PFSK-1 (cell line): Measurements from ENCODE around the gene GUCY1A1.

Experiments
- FOXP2 ChIP-seq: optimal IDR thresholded peaks from 2 replicates; pipeline ENCODE3; 2011; ENCODE audit warnings: borderline replicate concordance, control low read depth, inconsistent platforms; ENCODE audit not compliant: insufficient read depth; ENCODE audit errors: extremely low read length, extremely low read depth
- POLR2AphosphoS5 ChIP-seq: IDR thresholded peaks from 2 replicates; pipeline ENCODE4 v1.6.1; 2012; ENCODE audit warnings: low read depth, mild to moderate bottlenecking, control low read depth, low read length, moderate library complexity
- SIN3A ChIP-seq: IDR thresholded peaks from 2 replicates; pipeline ENCODE4 v1.6.1; 2012; ENCODE audit warnings: mild to moderate bottlenecking, low read length, moderate library complexity, borderline replicate concordance; ENCODE audit not compliant: insufficient read depth
- TAF1 ChIP-seq: IDR thresholded peaks from 2 replicates; pipeline ENCODE4 v1.6.1; 2012; ENCODE audit warnings: low read length, control low read depth, borderline replicate concordance; ENCODE audit not compliant: insufficient read depth
- TF ChIP-seq, protein P1 (sequence below), 2 experiments: IDR thresholded peaks; 2 replicates each; pipeline versions ENCODE4 v1.6.1 to v1.8.0; 2011 to 2012; ENCODE audit warnings: low read depth in 2 of 2, low read length in 2 of 2, control low read depth in 1 of 2, inconsistent platforms in 1 of 2, mild to moderate bottlenecking in 1 of 2, moderate library complexity in 1 of 2; ENCODE audit not compliant: insufficient read depth in 1 of 2

DNA sequence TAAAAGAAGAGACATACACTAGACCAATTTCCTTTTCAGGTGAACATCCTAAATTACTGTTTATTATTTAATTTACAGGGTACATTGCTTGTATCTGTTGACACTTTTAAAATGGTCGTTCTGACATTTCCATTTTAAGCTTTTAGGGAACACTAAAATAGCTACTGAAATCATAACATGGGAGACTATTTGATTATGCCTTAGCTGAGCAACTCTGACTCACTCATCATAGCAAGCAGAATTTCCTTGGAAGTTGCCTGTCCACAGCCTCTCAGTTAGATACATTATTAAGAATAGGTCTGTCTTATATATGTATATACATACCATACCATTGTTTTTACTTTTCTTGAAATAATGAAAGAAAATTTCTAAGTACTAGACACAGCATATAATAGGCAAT, 114.1 kb downstream of the GUCY1A1 start:
- TF ChIP-seq SIN3A (no peak), TAF1 (no peak), POLR2AphosphoS5 (no peak), FOXP2 (no peak)
- TF ChIP-seq, protein P1, sequence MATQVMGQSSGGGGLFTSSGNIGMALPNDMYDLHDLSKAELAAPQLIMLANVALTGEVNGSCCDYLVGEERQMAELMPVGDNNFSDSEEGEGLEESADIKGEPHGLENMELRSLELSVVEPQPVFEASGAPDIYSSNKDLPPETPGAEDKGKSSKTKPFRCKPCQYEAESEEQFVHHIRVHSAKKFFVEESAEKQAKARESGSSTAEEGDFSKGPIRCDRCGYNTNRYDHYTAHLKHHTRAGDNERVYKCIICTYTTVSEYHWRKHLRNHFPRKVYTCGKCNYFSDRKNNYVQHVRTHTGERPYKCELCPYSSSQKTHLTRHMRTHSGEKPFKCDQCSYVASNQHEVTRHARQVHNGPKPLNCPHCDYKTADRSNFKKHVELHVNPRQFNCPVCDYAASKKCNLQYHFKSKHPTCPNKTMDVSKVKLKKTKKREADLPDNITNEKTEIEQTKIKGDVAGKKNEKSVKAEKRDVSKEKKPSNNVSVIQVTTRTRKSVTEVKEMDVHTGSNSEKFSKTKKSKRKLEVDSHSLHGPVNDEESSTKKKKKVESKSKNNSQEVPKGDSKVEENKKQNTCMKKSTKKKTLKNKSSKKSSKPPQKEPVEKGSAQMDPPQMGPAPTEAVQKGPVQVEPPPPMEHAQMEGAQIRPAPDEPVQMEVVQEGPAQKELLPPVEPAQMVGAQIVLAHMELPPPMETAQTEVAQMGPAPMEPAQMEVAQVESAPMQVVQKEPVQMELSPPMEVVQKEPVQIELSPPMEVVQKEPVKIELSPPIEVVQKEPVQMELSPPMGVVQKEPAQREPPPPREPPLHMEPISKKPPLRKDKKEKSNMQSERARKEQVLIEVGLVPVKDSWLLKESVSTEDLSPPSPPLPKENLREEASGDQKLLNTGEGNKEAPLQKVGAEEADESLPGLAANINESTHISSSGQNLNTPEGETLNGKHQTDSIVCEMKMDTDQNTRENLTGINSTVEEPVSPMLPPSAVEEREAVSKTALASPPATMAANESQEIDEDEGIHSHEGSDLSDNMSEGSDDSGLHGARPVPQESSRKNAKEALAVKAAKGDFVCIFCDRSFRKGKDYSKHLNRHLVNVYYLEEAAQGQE (IDR thresholded peaks at IDR 0.05; ENCODE audit: insufficient read depth in 1 of 2, low read depth in 2 of 2, low read length in 2 of 2), result no peak
